H1 (cell line): ENCODE measurements around the gene ELL2. TPM values are rescaled to one million over a fixed set of nuclear protein-coding genes. Genes with fewer than 3 reads are reported as not detected.

Experiments used
- HDAC2 ChIP-seq, 2 experiments: fragments of 300-600 bp in 1 of 2; sonication (generic) in 1 of 2; IDR thresholded peaks; 2 replicates each; pipeline ENCODE4 v1.6.1; 2011 to 2012; ENCODE audit warnings: low read depth in 2 of 2, low read length in 2 of 2, mild to moderate bottlenecking in 2 of 2, moderate library complexity in 2 of 2, borderline replicate concordance in 1 of 2, inconsistent platforms in 1 of 2
- JUND ChIP-seq: IDR thresholded peaks from 2 replicates; pipeline ENCODE4 v1.6.1; 2011; ENCODE audit warnings: mild to moderate bottlenecking, improper control_type of control experiment, low read length
- KDM1A ChIP-seq: fragments of 200-600, 300-600 bp; sonication (generic); IDR thresholded peaks from 2 replicates; pipeline ENCODE4 v1.7.1; 2016; ENCODE audit warnings: mild to moderate bottlenecking, low read length, borderline replicate concordance
- SUZ12 ChIP-seq: fragments of 200-600 bp; sonication (generic); IDR thresholded peaks from 2 replicates; pipeline ENCODE4 v1.6.1; 2012; ENCODE audit warnings: mild to moderate bottlenecking, inconsistent platforms, low read length, moderate library complexity, mixed read lengths
- polyA plus RNA-seq, 7 experiments: library from polyadenylated mRNA; depleted of rRNA in 3 of 7; stranded (reverse) in 5 of 7; unstranded in 2 of 7; fragments of >200 nt in 5 of 7; fragments of 200-250 nt in 2 of 7; gene quantifications; 1 replicate in 5 of 7; 2 replicates in 1 of 7; 4 replicates in 1 of 7; pipeline versions ENCODE4 v1.2.1 to v1.2.3, GENCODE V29; 2011 to 2013; ENCODE audit warnings: missing spikeins in 2 of 7, mixed read lengths in 2 of 7
- total RNA-seq: library from RNA; stranded (reverse); fragmentation: NEBNext Ultra II Directional; extraction: Animal tissue kit (Norgen Biotek cat#: 25700); gene quantifications from 2 replicates; pipeline ENCODE4 v1.2.1, GENCODE V29; 2021

Gene ELL2
- total and polyA plus RNA-seq, 2 of the 8 experiments (the other 6 are each of a cell fraction or from before 2014, with no cell fraction given): 6.3 to 29.4 TPM

GRCh38 chr5:95954716-95955115 is 6.9 kb downstream of the ELL2 start (continued):
- TF ChIP-seq HDAC2 (IDR thresholded peaks at IDR 0.05; ENCODE audit: borderline replicate concordance in 1 of 2, low read depth in 2 of 2, low read length in 2 of 2) (no peak), JUND (no peak), KDM1A (no peak), SUZ12 (no peak)
